Measurements from ENCODE around the gene PPM1M.

Gene PPM1M

GRCh38 chr3:52211268-52211891 is 34.2 kb upstream of the PPM1M start:
- ATAC-seq: no peak
- TF ChIP-seq SNAI2 (CRISPR knock-in tag; IDR thresholded peaks at IDR 0.05) (no peak), ZC3H10 (CRISPR knock-in tag; IDR thresholded peaks at IDR 0.05) (no peak), ZFP30 (CRISPR knock-in tag; IDR thresholded peaks at IDR 0.05) (no peak), ZNF70 (CRISPR knock-in tag; IDR thresholded peaks at IDR 0.05) (no peak), TOX (CRISPR knock-in tag; IDR thresholded peaks at IDR 0.05; ENCODE audit: borderline replicate concordance) (no peak), PPARA (CRISPR knock-in tag; IDR thresholded peaks at IDR 0.05; ENCODE audit: borderline replicate concordance) (no peak), GLIS3 (CRISPR knock-in tag; IDR thresholded peaks at IDR 0.05) (no peak), CSDC2 (CRISPR knock-in tag; IDR thresholded peaks at IDR 0.05) (no peak), ZNF8 (CRISPR knock-in tag; IDR thresholded peaks at IDR 0.05) (no peak), ARNTL (CRISPR knock-in tag; IDR thresholded peaks at IDR 0.05; ENCODE audit: borderline replicate concordance, low read depth) (no peak), TSHZ2 (CRISPR knock-in tag; IDR thresholded peaks at IDR 0.05) (no peak)
- TF ChIP-seq, protein P1, sequence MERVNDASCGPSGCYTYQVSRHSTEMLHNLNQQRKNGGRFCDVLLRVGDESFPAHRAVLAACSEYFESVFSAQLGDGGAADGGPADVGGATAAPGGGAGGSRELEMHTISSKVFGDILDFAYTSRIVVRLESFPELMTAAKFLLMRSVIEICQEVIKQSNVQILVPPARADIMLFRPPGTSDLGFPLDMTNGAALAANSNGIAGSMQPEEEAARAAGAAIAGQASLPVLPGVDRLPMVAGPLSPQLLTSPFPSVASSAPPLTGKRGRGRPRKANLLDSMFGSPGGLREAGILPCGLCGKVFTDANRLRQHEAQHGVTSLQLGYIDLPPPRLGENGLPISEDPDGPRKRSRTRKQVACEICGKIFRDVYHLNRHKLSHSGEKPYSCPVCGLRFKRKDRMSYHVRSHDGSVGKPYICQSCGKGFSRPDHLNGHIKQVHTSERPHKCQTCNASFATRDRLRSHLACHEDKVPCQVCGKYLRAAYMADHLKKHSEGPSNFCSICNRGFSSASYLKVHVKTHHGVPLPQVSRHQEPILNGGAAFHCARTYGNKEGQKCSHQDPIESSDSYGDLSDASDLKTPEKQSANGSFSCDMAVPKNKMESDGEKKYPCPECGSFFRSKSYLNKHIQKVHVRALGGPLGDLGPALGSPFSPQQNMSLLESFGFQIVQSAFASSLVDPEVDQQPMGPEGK (CRISPR knock-in tag; IDR thresholded peaks at IDR 0.05; ENCODE audit: borderline replicate concordance): no peak
- TF ChIP-seq, protein P2, sequence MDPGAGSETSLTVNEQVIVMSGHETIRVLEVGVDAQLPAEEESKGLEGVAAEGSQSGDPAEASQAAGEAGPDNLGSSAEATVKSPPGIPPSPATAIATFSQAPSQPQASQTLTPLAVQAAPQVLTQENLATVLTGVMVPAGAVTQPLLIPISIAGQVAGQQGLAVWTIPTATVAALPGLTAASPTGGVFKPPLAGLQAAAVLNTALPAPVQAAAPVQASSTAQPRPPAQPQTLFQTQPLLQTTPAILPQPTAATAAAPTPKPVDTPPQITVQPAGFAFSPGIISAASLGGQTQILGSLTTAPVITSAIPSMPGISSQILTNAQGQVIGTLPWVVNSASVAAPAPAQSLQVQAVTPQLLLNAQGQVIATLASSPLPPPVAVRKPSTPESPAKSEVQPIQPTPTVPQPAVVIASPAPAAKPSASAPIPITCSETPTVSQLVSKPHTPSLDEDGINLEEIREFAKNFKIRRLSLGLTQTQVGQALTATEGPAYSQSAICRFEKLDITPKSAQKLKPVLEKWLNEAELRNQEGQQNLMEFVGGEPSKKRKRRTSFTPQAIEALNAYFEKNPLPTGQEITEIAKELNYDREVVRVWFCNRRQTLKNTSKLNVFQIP (CRISPR knock-in tag; IDR thresholded peaks at IDR 0.05; ENCODE audit: borderline replicate concordance, low read depth): no peak
- TF ChIP-seq, protein P3, sequence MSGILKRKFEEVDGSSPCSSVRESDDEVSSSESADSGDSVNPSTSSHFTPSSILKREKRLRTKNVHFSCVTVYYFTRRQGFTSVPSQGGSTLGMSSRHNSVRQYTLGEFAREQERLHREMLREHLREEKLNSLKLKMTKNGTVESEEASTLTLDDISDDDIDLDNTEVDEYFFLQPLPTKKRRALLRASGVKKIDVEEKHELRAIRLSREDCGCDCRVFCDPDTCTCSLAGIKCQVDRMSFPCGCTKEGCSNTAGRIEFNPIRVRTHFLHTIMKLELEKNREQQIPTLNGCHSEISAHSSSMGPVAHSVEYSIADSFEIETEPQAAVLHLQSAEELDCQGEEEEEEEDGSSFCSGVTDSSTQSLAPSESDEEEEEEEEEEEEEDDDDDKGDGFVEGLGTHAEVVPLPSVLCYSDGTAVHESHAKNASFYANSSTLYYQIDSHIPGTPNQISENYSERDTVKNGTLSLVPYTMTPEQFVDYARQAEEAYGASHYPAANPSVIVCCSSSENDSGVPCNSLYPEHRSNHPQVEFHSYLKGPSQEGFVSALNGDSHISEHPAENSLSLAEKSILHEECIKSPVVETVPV (CRISPR knock-in tag; IDR thresholded peaks at IDR 0.05): no peak

DNA sequence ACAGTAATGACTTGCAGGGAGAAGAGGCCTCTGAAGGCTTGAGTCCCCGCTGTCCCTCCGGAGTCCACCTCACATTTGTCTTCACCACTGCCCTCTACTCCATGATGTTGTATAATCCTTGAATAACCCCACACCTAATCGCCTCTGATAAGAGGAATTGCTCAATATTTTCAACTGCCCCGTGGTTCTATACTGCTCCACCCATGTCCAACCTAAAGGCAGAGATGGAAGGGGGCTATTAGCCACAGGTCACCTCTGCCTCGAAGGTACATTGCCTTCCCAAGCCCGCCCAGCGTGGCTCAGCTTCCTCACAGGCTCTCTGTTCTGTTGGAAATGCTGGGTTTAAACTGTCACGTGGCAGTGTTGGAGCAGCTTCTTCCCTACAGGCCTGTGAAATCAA is 32.6 kb upstream of the PPM1M start:
- ATAC-seq: no peak

More for the DNA sequence above, 32.6 kb upstream of the PPM1M start:
- TF ChIP-seq ESRRG (CRISPR knock-in tag; IDR thresholded peaks at IDR 0.05) (no peak), PPARA (CRISPR knock-in tag; IDR thresholded peaks at IDR 0.05; ENCODE audit: borderline replicate concordance) (no peak), ZFP3 (CRISPR knock-in tag; IDR thresholded peaks at IDR 0.05) (no peak), ZC3H10 (CRISPR knock-in tag; IDR thresholded peaks at IDR 0.05) (no peak), ZNF70 (CRISPR knock-in tag; IDR thresholded peaks at IDR 0.05) (no peak), OSR1 (CRISPR knock-in tag; IDR thresholded peaks at IDR 0.05) (no peak), ISL1 (CRISPR knock-in tag; IDR thresholded peaks at IDR 0.05) (no peak), TCF4 (CRISPR knock-in tag; IDR thresholded peaks at IDR 0.05; ENCODE audit: borderline replicate concordance) (no peak), ZNF8 (CRISPR knock-in tag; IDR thresholded peaks at IDR 0.05) (no peak), BACH2 (CRISPR knock-in tag; IDR thresholded peaks at IDR 0.05; ENCODE audit: borderline replicate concordance) (no peak)
- TF ChIP-seq, protein P3 (CRISPR knock-in tag; IDR thresholded peaks at IDR 0.05): no peak
- TF ChIP-seq, protein P4, sequence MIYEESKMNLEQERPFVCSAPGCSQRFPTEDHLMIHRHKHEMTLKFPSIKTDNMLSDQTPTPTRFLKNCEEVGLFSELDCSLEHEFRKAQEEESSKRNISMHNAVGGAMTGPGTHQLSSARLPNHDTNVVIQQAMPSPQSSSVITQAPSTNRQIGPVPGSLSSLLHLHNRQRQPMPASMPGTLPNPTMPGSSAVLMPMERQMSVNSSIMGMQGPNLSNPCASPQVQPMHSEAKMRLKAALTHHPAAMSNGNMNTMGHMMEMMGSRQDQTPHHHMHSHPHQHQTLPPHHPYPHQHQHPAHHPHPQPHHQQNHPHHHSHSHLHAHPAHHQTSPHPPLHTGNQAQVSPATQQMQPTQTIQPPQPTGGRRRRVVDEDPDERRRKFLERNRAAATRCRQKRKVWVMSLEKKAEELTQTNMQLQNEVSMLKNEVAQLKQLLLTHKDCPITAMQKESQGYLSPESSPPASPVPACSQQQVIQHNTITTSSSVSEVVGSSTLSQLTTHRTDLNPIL (CRISPR knock-in tag; IDR thresholded peaks at IDR 0.05; ENCODE audit: low read depth): no peak

Measured in SK-N-SH treated with all-trans-retinoic acid at 6 μM for 48 hours (cell line).